ENCODE results near the gene CRNKL1. TPM values are rescaled to one million over a fixed set of nuclear protein-coding genes. Genes with fewer than 3 reads are reported as not detected.

The CRNKL1 gene
- total RNA-seq, 2 experiments from 2014 or later, result 21.1 to 23.3 TPM

- no peak for DNase-seq
- no peak for ATAC-seq
- peaks cover 17% of the 10 kb centered on the region for H3K4me1 Mint-ChIP-seq (ENCODE audit: low read depth)
- TF ChIP-seq CTCF (IDR thresholded peaks at IDR 0.05), result no peak
- CTCF ChIA-PET, result interaction anchor here (3.7 kb wide), 1 partner anchor 215 kb away, joined by 14 read pairs; no protein-coding TSS in a partner anchor
- intact Hi-C loops (cut with micrococcal nuclease), result no loop called here
- no peaks in the 10 kb centered on the region for H3K9me3 Mint-ChIP-seq
- H3K27ac Mint-ChIP-seq, result no peak overlapping the region
- no peaks in the 10 kb centered on the region for H3K36me3 Mint-ChIP-seq (ENCODE audit: low read depth)
- H3K27me3 Mint-ChIP-seq, result peaks cover 26% of the 10 kb centered on the region
- no peak overlapping the region for H3K4me3 Mint-ChIP-seq
- POLR2A ChIA-PET, result no interaction called here
Measured at GRCh38 chr20:20000211-20000968, 51.9 kb downstream of the CRNKL1 start.

GRCh38 chr20:19998990-19999705, 53.1 kb downstream of the CRNKL1 start:
- CTCF ChIA-PET, result interaction anchor here (0.8 to 3.7 kb wide), 2 partner anchors 214 to 968 kb away, joined by 3 to 14 read pairs; no protein-coding TSS in a partner anchor
- POLR2A ChIA-PET, result interaction anchor here (0.8 kb wide), 1 partner anchor 14 kb away, joined by 3 read pairs; no protein-coding TSS in a partner anchor
- DNase-seq (no peak), ATAC-seq (no peak)
- intact Hi-C loops (cut with micrococcal nuclease), result loop anchor here (10.0 kb wide), 1 partner anchor 304 kb away; no protein-coding TSS in a partner anchor
- Mint-ChIP-seq H3K27ac (no peak overlapping the region), H3K9me3 (no peaks in the 10 kb centered on the region), H3K4me1 (ENCODE audit: low read depth) (peaks cover 17% of the 10 kb centered on the region), H3K36me3 (ENCODE audit: low read depth) (no peaks in the 10 kb centered on the region), H3K27me3 (peaks cover 27% of the 10 kb centered on the region), H3K4me3 (no peak overlapping the region)
- TF ChIP-seq CTCF (IDR thresholded peaks at IDR 0.05), result no peak

- Mint-ChIP-seq H3K27me3 (peaks cover 12% of the 10 kb centered on the region), H3K27ac (no peak overlapping the region), H3K4me1 (ENCODE audit: low read depth) (no peaks in the 10 kb centered on the region), H3K4me3 (no peak overlapping the region), H3K36me3 (ENCODE audit: low read depth) (no peaks in the 10 kb centered on the region), H3K9me3 (no peaks in the 10 kb centered on the region)
- POLR2A ChIA-PET, result no interaction called here
- CTCF ChIA-PET, result interaction anchor here (0.9 to 3.7 kb wide), 2 partner anchors 12 to 212 kb away, joined by 4 to 14 read pairs; no protein-coding TSS in a partner anchor
- no peak for ATAC-seq
- intact Hi-C loops (cut with micrococcal nuclease), result loop anchor here (10.0 kb wide), 1 partner anchor 302 kb away; no protein-coding TSS in a partner anchor
- TF ChIP-seq CTCF (IDR thresholded peaks at IDR 0.05), result no peak
- no peak for DNase-seq
Measured at GRCh38 chr20:19996917-19997316, 55.3 kb downstream of the CRNKL1 start.

GRCh38 chr20:19996222-19996621, 56.0 kb downstream of the CRNKL1 start:
- Mint-ChIP-seq H3K4me3 (no peak overlapping the region), H3K4me1 (ENCODE audit: low read depth) (no peaks in the 10 kb centered on the region), H3K27ac (no peak overlapping the region), H3K36me3 (ENCODE audit: low read depth) (no peaks in the 10 kb centered on the region), H3K27me3 (peaks cover 9% of the 10 kb centered on the region), H3K9me3 (no peaks in the 10 kb centered on the region)
- CTCF ChIA-PET, result interaction anchor here (0.9 kb wide), 1 partner anchor 13 kb away, joined by 4 read pairs; no protein-coding TSS in a partner anchor
- POLR2A ChIA-PET, result no interaction called here
- no peak for TF ChIP-seq CTCF (IDR thresholded peaks at IDR 0.05)
- ATAC-seq (no peak), DNase-seq (no peak)
- intact Hi-C loops (cut with micrococcal nuclease), result loop anchor here (10.0 kb wide), 1 partner anchor 301 kb away; no protein-coding TSS in a partner anchor
